MCF 10A (cell line): ENCODE measurements around the gene HTR5A. TPM values are rescaled to one million over a fixed set of nuclear protein-coding genes. Genes with fewer than 3 reads are reported as not detected.

Source experiments
- BruUV-seq: library from RNA; stranded (reverse); fragments of 400-500 nt; replicated peaks from 2 replicates; lab custom pipeline; 2021; lab: Mats Ljungman, UMichigan
- CTCF ChIA-PET: fragments of 300-600 bp; sonication (Branson Sonifier 250); formaldehyde crosslinking; extraction: SDS; loops from one replicate; lab custom pipeline; 2021; ENCODE audit warnings: antibody characterized with exemption, inconsistent platforms; lab: Yijun Ruan, JAX
- POLR2A ChIA-PET: fragments of 300-600, 350-650 bp; sonication (Branson Sonifier 250); formaldehyde crosslinking; extraction: SDS; loops from one replicate; lab custom pipeline; 2020; ENCODE audit warnings: antibody characterized with exemption, inconsistent platforms; lab: Yijun Ruan, JAX
- DNase-seq: peaks from one replicate; pipeline ENCODE4 v3.0.0-alpha.2; 2018; ENCODE audit not compliant: unreplicated experiment
- H3K27ac Mint-ChIP-seq: one replicate; pipeline ENCODE4 v1.8.0; 2022; ENCODE audit warnings: mild to moderate bottlenecking, low read depth, mixed read lengths; ENCODE audit not compliant: unreplicated experiment
- H3K27me3 Mint-ChIP-seq: one replicate; pipeline ENCODE4 v1.8.0; 2022; ENCODE audit warnings: mixed read lengths; ENCODE audit not compliant: insufficient read depth, unreplicated experiment
- H3K36me3 Mint-ChIP-seq: one replicate; pipeline ENCODE4 v1.8.0; 2022; ENCODE audit warnings: mild to moderate bottlenecking, moderate library complexity, mixed read lengths; ENCODE audit not compliant: insufficient read depth, unreplicated experiment
- H3K4me1 Mint-ChIP-seq: one replicate; pipeline ENCODE4 v1.8.0; 2022; ENCODE audit warnings: mixed read lengths; ENCODE audit not compliant: insufficient read depth, unreplicated experiment
- H3K4me3 Mint-ChIP-seq: one replicate; pipeline ENCODE4 v1.8.0; 2022; ENCODE audit warnings: mild to moderate bottlenecking, moderate library complexity, mixed read lengths; ENCODE audit not compliant: unreplicated experiment
- H3K9me3 Mint-ChIP-seq: one replicate; pipeline ENCODE4 v1.8.0; 2022; ENCODE audit warnings: mixed read lengths; ENCODE audit not compliant: unreplicated experiment
- intact Hi-C: fragments of 100-400 bp; cut with micrococcal nuclease; formaldehyde crosslinking; loops from 2 replicates; pipeline ENCODE4 v1.14.1; 2022
- total RNA-seq: library from RNA; stranded (reverse); gene quantifications from 2 replicates; pipeline ENCODE4 v1.2.3, GENCODE V29; 2022
- TF ChIP-seq, protein P1 (sequence below): fragments of 200-600 bp; IDR thresholded peaks from one replicate; pipeline ENCODE4 v1.8.0; 2022; ENCODE audit warnings: antibody characterized with exemption, mild to moderate bottlenecking; ENCODE audit not compliant: unreplicated experiment

The HTR5A gene
- total RNA-seq, 1 experiment from 2014 or later: not detected

DNA sequence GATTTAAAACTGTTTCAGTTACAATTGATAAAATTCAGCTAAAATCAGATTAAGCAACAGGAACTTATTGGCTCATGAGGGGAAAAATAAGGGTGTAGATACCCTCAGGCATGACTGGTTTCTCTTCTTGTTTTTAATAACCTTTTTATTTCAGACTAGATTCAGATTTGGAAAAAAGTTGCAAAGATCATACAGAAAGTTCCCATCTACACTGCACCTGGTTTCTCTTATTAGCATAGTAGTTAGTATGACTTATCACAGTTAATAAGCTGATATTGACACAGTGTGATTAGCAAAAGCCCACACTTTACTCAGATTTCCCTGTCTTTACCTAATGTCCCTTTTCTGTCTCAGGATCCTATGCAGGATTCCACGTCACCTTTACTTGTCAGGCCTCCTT lies 53.3 kb downstream of the HTR5A start:
- TF ChIP-seq, protein P1, sequence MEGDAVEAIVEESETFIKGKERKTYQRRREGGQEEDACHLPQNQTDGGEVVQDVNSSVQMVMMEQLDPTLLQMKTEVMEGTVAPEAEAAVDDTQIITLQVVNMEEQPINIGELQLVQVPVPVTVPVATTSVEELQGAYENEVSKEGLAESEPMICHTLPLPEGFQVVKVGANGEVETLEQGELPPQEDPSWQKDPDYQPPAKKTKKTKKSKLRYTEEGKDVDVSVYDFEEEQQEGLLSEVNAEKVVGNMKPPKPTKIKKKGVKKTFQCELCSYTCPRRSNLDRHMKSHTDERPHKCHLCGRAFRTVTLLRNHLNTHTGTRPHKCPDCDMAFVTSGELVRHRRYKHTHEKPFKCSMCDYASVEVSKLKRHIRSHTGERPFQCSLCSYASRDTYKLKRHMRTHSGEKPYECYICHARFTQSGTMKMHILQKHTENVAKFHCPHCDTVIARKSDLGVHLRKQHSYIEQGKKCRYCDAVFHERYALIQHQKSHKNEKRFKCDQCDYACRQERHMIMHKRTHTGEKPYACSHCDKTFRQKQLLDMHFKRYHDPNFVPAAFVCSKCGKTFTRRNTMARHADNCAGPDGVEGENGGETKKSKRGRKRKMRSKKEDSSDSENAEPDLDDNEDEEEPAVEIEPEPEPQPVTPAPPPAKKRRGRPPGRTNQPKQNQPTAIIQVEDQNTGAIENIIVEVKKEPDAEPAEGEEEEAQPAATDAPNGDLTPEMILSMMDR: no peak
- Mint-ChIP-seq H3K9me3 (peaks cover 17% of the 10 kb centered on the region), H3K36me3 (no peaks in the 10 kb centered on the region), H3K27me3 (peaks cover 6% of the 10 kb centered on the region), H3K4me3 (no peak overlapping the region), H3K27ac (no peak overlapping the region), H3K4me1 (no peaks in the 10 kb centered on the region)
- no peak for DNase-seq
- POLR2A ChIA-PET: no interaction called here
- intact Hi-C loops: no loop called here
- BruUV-seq: no TSS peak
- CTCF ChIA-PET: interaction anchor here (0.6 kb wide), 1 partner anchor 165 kb away, joined by 6 read pairs; no protein-coding TSS in a partner anchor

DNA sequence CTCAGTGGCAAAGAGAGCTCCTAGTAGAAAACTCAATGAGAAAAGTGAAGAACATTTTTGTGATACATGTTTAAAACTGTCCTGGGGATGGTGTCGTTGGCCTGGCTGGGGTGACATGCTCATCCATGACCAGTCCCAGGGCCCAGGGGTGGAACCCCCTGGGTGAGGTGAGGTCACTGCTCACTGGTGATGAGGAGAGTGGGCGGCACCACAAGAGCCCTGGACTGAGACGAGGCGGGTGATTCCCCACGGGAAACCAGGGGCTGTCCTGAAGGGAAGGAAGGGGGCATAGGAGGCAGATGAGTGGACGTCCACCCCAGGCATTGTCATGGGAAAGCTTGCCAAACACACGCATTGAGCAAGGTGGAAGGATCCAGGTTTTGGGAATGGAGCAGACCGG lies 54.6 kb downstream of the HTR5A start:
- Mint-ChIP-seq H3K9me3 (peaks cover 15% of the 10 kb centered on the region), H3K27ac (no peak overlapping the region), H3K4me1 (no peaks in the 10 kb centered on the region), H3K27me3 (no peaks in the 10 kb centered on the region), H3K4me3 (no peak overlapping the region), H3K36me3 (no peaks in the 10 kb centered on the region)
- TF ChIP-seq, protein P1: no peak
- POLR2A ChIA-PET: interaction anchor here (0.7 kb wide), 1 partner anchor 1739 kb away, joined by 3 read pairs; no protein-coding TSS in a partner anchor
- no TSS peak for BruUV-seq
- DNase-seq: no peak
- intact Hi-C loops: no loop called here
- CTCF ChIA-PET: interaction anchor here (0.6 kb wide), 1 partner anchor 10 kb away, joined by 3 read pairs; no protein-coding TSS in a partner anchor

DNA sequence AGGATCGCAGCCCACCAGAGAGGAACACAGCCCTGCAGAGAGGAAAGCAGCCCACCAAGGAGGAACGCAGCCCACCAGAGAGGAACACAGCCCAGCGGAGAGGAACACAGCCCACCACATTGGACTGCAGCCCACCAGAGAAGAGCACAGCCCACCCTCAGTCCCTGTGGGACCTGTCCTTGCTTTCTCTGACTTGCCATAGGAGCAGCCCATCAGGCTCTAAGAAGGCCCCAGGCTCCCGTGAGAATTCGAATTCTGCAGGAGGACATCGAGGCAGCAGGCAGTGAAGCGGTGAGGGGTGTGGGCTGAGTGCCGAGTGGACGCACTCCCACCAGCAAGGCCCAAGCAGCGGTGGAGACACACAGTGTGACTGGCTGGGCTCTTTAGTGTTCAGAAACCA lies 59.1 kb downstream of the HTR5A start:
- intact Hi-C loops: no loop called here
- no peak overlapping the region for H3K4me3 Mint-ChIP-seq
- no TSS peak for BruUV-seq
- no peaks in the 10 kb centered on the region for H3K27me3 Mint-ChIP-seq
- ChIA-PET POLR2A (no interaction called here), CTCF (interaction anchor here (0.6 kb wide), 2 partner anchors 30 to 266 kb away, joined by 3 to 4 read pairs; no protein-coding TSS in a partner anchor)
- no peaks in the 10 kb centered on the region for H3K9me3 Mint-ChIP-seq
- no peak for DNase-seq
- H3K4me1 Mint-ChIP-seq: no peaks in the 10 kb centered on the region
- H3K36me3 Mint-ChIP-seq: no peaks in the 10 kb centered on the region
- no peak overlapping the region for H3K27ac Mint-ChIP-seq
- TF ChIP-seq, protein P1: no peak

DNA sequence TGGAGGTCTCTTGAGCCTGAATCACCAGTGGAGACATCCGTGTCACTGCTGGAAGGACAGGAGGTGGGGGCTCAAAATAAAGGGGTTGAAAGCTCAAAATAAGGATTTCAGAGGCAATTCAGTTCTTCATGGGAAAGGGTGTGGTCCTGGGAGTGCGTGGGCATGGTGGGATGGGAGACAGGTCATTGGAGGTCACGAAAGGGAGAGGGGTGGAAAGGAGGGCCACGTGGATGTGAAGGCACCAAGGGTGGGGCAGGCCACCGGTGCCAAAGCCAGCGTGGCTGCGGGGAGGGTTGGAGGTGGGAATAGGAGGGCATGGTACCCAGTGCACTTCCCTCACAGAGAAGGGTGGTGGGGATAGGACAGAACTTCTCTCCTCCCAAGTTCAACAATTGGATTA lies 59.7 kb downstream of the HTR5A start:
- H3K27me3 Mint-ChIP-seq: no peaks in the 10 kb centered on the region
- no TSS peak for BruUV-seq
- H3K27ac Mint-ChIP-seq: no peak overlapping the region
- no peaks in the 10 kb centered on the region for H3K36me3 Mint-ChIP-seq
- TF ChIP-seq, protein P1: no peak
- ChIA-PET POLR2A (no interaction called here), CTCF (interaction anchor here (0.6 kb wide), 1 partner anchor 267 kb away, joined by 4 read pairs; no protein-coding TSS in a partner anchor)
- no peaks in the 10 kb centered on the region for H3K9me3 Mint-ChIP-seq
- intact Hi-C loops: no loop called here
- no peaks in the 10 kb centered on the region for H3K4me1 Mint-ChIP-seq
- no peak for DNase-seq
- no peak overlapping the region for H3K4me3 Mint-ChIP-seq
